Liver (tissue), 9 donors: Measurements from ENCODE around the gene CHN2. TPM values are rescaled to one million over a fixed set of nuclear protein-coding genes. Genes with fewer than 3 reads are reported as not detected.

ENCODE experiments used
- DNase-seq: peaks from one replicate; pipeline ENCODE4 v3.0.0-alpha.2; 2017; ENCODE audit warnings: low spot score
- H3K27ac ChIP-seq, 2 donors: one replicate each; pipeline ENCODE4 v1.7.0; 2013; ENCODE audit warnings: inconsistent platforms in 2 of 2, low read length in 2 of 2, control low read depth in 1 of 2, low read depth in 1 of 2, mild to moderate bottlenecking in 1 of 2
- H3K27me3 ChIP-seq, 4 donors: one replicate each; pipeline versions ENCODE4 v1.6.1 to v1.7.0; 2013; ENCODE audit warnings: low read length in 3 of 4, inconsistent platforms in 1 of 4, mild to moderate bottlenecking in 1 of 4, moderate library complexity in 1 of 4; ENCODE audit not compliant: control insufficient read depth in 4 of 4, insufficient read depth in 4 of 4
- H3K36me3 ChIP-seq, 4 donors: one replicate each; pipeline versions ENCODE4 v1.6.1 to v1.7.0; 2013; ENCODE audit warnings: low read length in 3 of 4, mild to moderate bottlenecking in 3 of 4, low read depth in 1 of 4, moderate library complexity in 1 of 4; ENCODE audit not compliant: control insufficient read depth in 4 of 4, insufficient read depth in 3 of 4
- H3K4me1 ChIP-seq, 4 donors: one replicate each; pipeline versions ENCODE4 v1.6.1 to v1.7.0; 2013; ENCODE audit warnings: low read length in 3 of 4, mild to moderate bottlenecking in 3 of 4, moderate library complexity in 1 of 4; ENCODE audit not compliant: control insufficient read depth in 4 of 4, insufficient read depth in 4 of 4
- H3K4me3 ChIP-seq, 3 donors: one replicate each; pipeline versions ENCODE4 v1.6.1 to v1.7.0; 2013; ENCODE audit warnings: low read length in 3 of 3, control low read depth in 1 of 3, low read depth in 1 of 3, mild to moderate bottlenecking in 1 of 3
- H3K9ac ChIP-seq, 2 donors: one replicate each; pipeline ENCODE4 v1.7.0; 2013; ENCODE audit warnings: low read length in 2 of 2, mild to moderate bottlenecking in 2 of 2, moderate library complexity in 2 of 2, control low read depth in 1 of 2, low read depth in 1 of 2
- H3K9me3 ChIP-seq, 4 donors: one replicate each; pipeline versions ENCODE4 v1.6.1 to v1.7.0; 2013; ENCODE audit warnings: low read length in 3 of 4; ENCODE audit not compliant: control insufficient read depth in 4 of 4
- ATF3 ChIP-seq: IDR thresholded peaks from 2 replicates; pipeline ENCODE4 v1.6.1; 2016; ENCODE audit warnings: antibody characterized with exemption
- CTCF ChIP-seq: fragments of 150-350 bp; IDR thresholded peaks from 2 replicates; pipeline ENCODE4 v1.5.1; 2017; ENCODE audit warnings: improper control_type of control experiment, low read depth, low read length; ENCODE audit not compliant: missing input control
- EGR1 ChIP-seq, 2 donors: IDR thresholded peaks; 2 replicates each; pipeline ENCODE4 v1.6.1; 2016 to 2018; ENCODE audit warnings: antibody characterized with exemption in 2 of 2, low read depth in 2 of 2
- FOXA1 ChIP-seq: IDR thresholded peaks from 2 replicates; pipeline ENCODE4 v1.6.1; 2016; ENCODE audit warnings: antibody characterized with exemption
- FOXA2 ChIP-seq: IDR thresholded peaks from 2 replicates; pipeline ENCODE4 v1.6.1; 2016; ENCODE audit warnings: antibody characterized with exemption
- GABPA ChIP-seq, 2 donors: IDR thresholded peaks in 1 of 2; conservative IDR thresholded peaks in 1 of 2; 2 replicates each; pipeline ENCODE4 v1.6.1; 2016; ENCODE audit warnings: antibody characterized with exemption in 2 of 2, mild to moderate bottlenecking in 1 of 2, moderate library complexity in 1 of 2
- HNF4A ChIP-seq, 2 donors: conservative IDR thresholded peaks; 2 replicates each; pipeline ENCODE4 v1.6.1; 2016; ENCODE audit warnings: antibody characterized with exemption in 2 of 2, mild to moderate bottlenecking in 2 of 2
- HNF4G ChIP-seq: IDR thresholded peaks from 2 replicates; pipeline ENCODE4 v1.6.1; 2016; ENCODE audit warnings: antibody characterized with exemption
- JUND ChIP-seq, 2 donors: IDR thresholded peaks; 2 replicates each; pipeline ENCODE4 v1.6.1; 2016; ENCODE audit warnings: antibody characterized with exemption in 2 of 2
- MAX ChIP-seq: IDR thresholded peaks from 2 replicates; pipeline ENCODE4 v1.6.1; 2016; ENCODE audit warnings: antibody characterized with exemption
- NR2F2 ChIP-seq: IDR thresholded peaks from 2 replicates; pipeline ENCODE4 v1.6.1; 2016; ENCODE audit warnings: antibody characterized with exemption
- RAD21 ChIP-seq, 2 donors: IDR thresholded peaks; 2 replicates each; pipeline ENCODE4 v1.6.1; 2016; ENCODE audit warnings: antibody characterized with exemption in 2 of 2, mild to moderate bottlenecking in 2 of 2
- REST ChIP-seq: IDR thresholded peaks from 2 replicates; pipeline ENCODE4 v1.6.1; 2016; ENCODE audit warnings: antibody characterized with exemption, mild to moderate bottlenecking
- RXRA ChIP-seq, 2 donors: IDR thresholded peaks; 2 replicates each; pipeline ENCODE4 v1.6.1; 2017 to 2018; ENCODE audit warnings: antibody characterized with exemption in 2 of 2, mild to moderate bottlenecking in 1 of 2
- SP1 ChIP-seq: IDR thresholded peaks from 2 replicates; pipeline ENCODE4 v1.6.1; 2018; ENCODE audit warnings: antibody characterized with exemption, mild to moderate bottlenecking
- TAF1 ChIP-seq: conservative IDR thresholded peaks from 2 replicates; pipeline ENCODE4 v1.6.1; 2016; ENCODE audit warnings: antibody characterized with exemption, mild to moderate bottlenecking
- YY1 ChIP-seq: IDR thresholded peaks from 2 replicates; pipeline ENCODE4 v1.6.1; 2016; ENCODE audit warnings: antibody characterized with exemption, mild to moderate bottlenecking
- ZBTB33 ChIP-seq: IDR thresholded peaks from 2 replicates; pipeline ENCODE4 v1.6.1; 2016; ENCODE audit warnings: antibody characterized with exemption
- whole genome bisulfite sequencing: extraction: QIAGEN DNeasy Blood & Tissue Kit; methylation state at CpG from one replicate; pipeline ENCODE4 v1.1.7; 2013; 5-methylcytosine and 5-hydroxymethylcytosine counted together
- polyA plus RNA-seq, 2 donors: library from polyadenylated mRNA; stranded (reverse) in 1 of 2; unstranded in 1 of 2; fragments of 200-250 nt in 1 of 2; fragments of >200 nt in 1 of 2; fragmentation: Nextera tagmentation in 1 of 2; extraction: Ambion mirVana in 1 of 2; gene quantifications; one replicate each; pipeline versions ENCODE4 v1.2.1 to v1.2.3, GENCODE V29; 2013 to 2015
- total RNA-seq, 2 donors: library from RNA; depleted of rRNA; stranded (reverse); fragments of >200 nt; gene quantifications; one replicate each; pipeline ENCODE4 v1.2.3, GENCODE V29; 2014
- donor health status: healthy.
- donor health status: healthy.
- donor health status: healthy.
- donor health status: healthy.
- donor health status: healthy.

The CHN2 gene
- total and polyA plus RNA-seq, 4 donors, result 8.3 to 25.4 (median 17.8) TPM

GRCh38 chr7:29410996-29411395, 216.4 kb downstream of the CHN2 start:
- no peak for DNase-seq
- H3K4me1 ChIP-seq, result peaks cover 0 to 5% (median 3%) of the 10 kb centered on the region in 4 donors
- no peak overlapping the region for H3K4me3 ChIP-seq
- no peak overlapping the region for H3K9ac ChIP-seq
- no peaks in the 10 kb centered on the region for H3K36me3 ChIP-seq
- H3K9me3 ChIP-seq, result no peaks in the 10 kb centered on the region
- TF ChIP-seq RAD21 (IDR thresholded peaks at IDR 0.05) (no peak), FOXA2 (no peak), REST (no peak), HNF4A (conservative IDR thresholded peaks at IDR 0.05) (no peak), SP1 (no peak), ZBTB33 (no peak), ATF3 (no peak), NR2F2 (no peak), YY1 (no peak), EGR1 (IDR thresholded peaks at IDR 0.05; ENCODE audit: low read depth in 2 of 2) (no peak), HNF4G (no peak), JUND (IDR thresholded peaks at IDR 0.05) (no peak), FOXA1 (no peak), MAX (no peak), CTCF (no peak), TAF1 (no peak), RXRA (IDR thresholded peaks at IDR 0.05) (no peak), GABPA (IDR thresholded peaks at IDR 0.05 in 1 of 2, conservative IDR thresholded peaks at IDR 0.05 in 1 of 2) (no peak)
- WGBS, result 85% methylated on average over 3 of the region's 3 CpGs
- H3K27ac ChIP-seq, result no peak overlapping the region
- H3K27me3 ChIP-seq, result no peaks in the 10 kb centered on the region
